SK-N-SH treated with all-trans-retinoic acid at 6 μM for 48 hours (cell line): ENCODE data around the gene ALK.
A peak's percentile ranks its signal among the peaks of the same experiment; 100 is the strongest.

Source experiments
- ATAC-seq: fragments of 200-7000 bp; cut with Tn5 transposase; 3 replicates; pipeline ENCODE4 v1.9.1; 2020; ENCODE audit warnings: mild to moderate bottlenecking, moderate library complexity
- ARNTL ChIP-seq: fragments of 450-650 bp; formaldehyde crosslinking; IDR thresholded peaks from 2 replicates; pipeline ENCODE4 v1.5.0; 2020; ENCODE audit warnings: low read depth, mild to moderate bottlenecking, moderate library complexity, borderline replicate concordance
- BACH2 ChIP-seq: fragments of 250-450 bp; sonication (Bioruptor Pico); IDR thresholded peaks from 2 replicates; pipeline ENCODE4 v1.9.0; 2021; ENCODE audit warnings: mild to moderate bottlenecking, borderline replicate concordance
- CREB5 ChIP-seq: fragments of 250-450 bp; sonication (Bioruptor Pico); IDR thresholded peaks from 2 replicates; pipeline ENCODE4 v1.5.1; 2020; ENCODE audit warnings: low read depth, mild to moderate bottlenecking, moderate library complexity
- CSDC2 ChIP-seq: fragments of 250-450 bp; sonication (Bioruptor Pico); IDR thresholded peaks from 2 replicates; pipeline ENCODE4 v1.5.0; 2020; ENCODE audit warnings: mild to moderate bottlenecking, moderate library complexity
- CSRNP3 ChIP-seq: fragments of 250-450 bp; sonication (Bioruptor Pico); IDR thresholded peaks from 2 replicates; pipeline ENCODE4 v1.5.1; 2021; ENCODE audit warnings: mild to moderate bottlenecking, moderate library complexity
- ESRRG ChIP-seq: fragments of 250-450 bp; sonication (Bioruptor Pico); IDR thresholded peaks from 2 replicates; pipeline ENCODE4 v1.6.1; 2021; ENCODE audit warnings: mild to moderate bottlenecking
- GLIS3 ChIP-seq: fragments of 250-450 bp; sonication (Bioruptor Pico); IDR thresholded peaks from 2 replicates; pipeline ENCODE4 v1.5.0; 2020; ENCODE audit warnings: mild to moderate bottlenecking, moderate library complexity
- ISL1 ChIP-seq: fragments of 250-450 bp; sonication (Bioruptor Pico); IDR thresholded peaks from 2 replicates; pipeline ENCODE4 v2.1.2; 2022; ENCODE audit warnings: mild to moderate bottlenecking, moderate library complexity
- OSR1 ChIP-seq: fragments of 250-450 bp; sonication (Bioruptor Pico); IDR thresholded peaks from 2 replicates; pipeline ENCODE4 v1.8.0; 2022; ENCODE audit warnings: moderate library complexity, mild to moderate bottlenecking, inconsistent platforms
- PATZ1 ChIP-seq: fragments of 250-450 bp; sonication (Bioruptor Pico); IDR thresholded peaks from 2 replicates; pipeline ENCODE4 v1.8.0; 2020; ENCODE audit warnings: mild to moderate bottlenecking, moderate library complexity, borderline replicate concordance
- POU6F1 ChIP-seq: fragments of 250-450 bp; sonication (Bioruptor Pico); IDR thresholded peaks from 2 replicates; pipeline ENCODE4 v1.8.0; 2021; ENCODE audit warnings: low read depth, mild to moderate bottlenecking, moderate library complexity, borderline replicate concordance
- PPARA ChIP-seq: fragments of 250-450 bp; sonication (Bioruptor Pico); IDR thresholded peaks from 2 replicates; pipeline ENCODE4 v1.5.0; 2020; ENCODE audit warnings: mild to moderate bottlenecking, borderline replicate concordance
- RARB ChIP-seq: fragments of 250-450 bp; sonication (Bioruptor Pico); IDR thresholded peaks from 2 replicates; pipeline ENCODE4 v1.8.0; 2021; ENCODE audit warnings: mild to moderate bottlenecking, moderate library complexity
- SNAI2 ChIP-seq: fragments of 250-450 bp; sonication (Bioruptor Pico); IDR thresholded peaks from 2 replicates; pipeline ENCODE4 v1.5.0; 2020; ENCODE audit warnings: mild to moderate bottlenecking, moderate library complexity
- TCF4 ChIP-seq: fragments of 250-450 bp; sonication (Bioruptor Pico); IDR thresholded peaks from 2 replicates; pipeline ENCODE4 v1.8.0; 2021; ENCODE audit warnings: mild to moderate bottlenecking, moderate library complexity, borderline replicate concordance
- TOX ChIP-seq: fragments of 250-450 bp; sonication (Bioruptor Pico); IDR thresholded peaks from 2 replicates; pipeline ENCODE4 v1.8.0; 2021; ENCODE audit warnings: mild to moderate bottlenecking, moderate library complexity, borderline replicate concordance
- TSHZ2 ChIP-seq: fragments of 250-450 bp; sonication (Bioruptor Pico); IDR thresholded peaks from 2 replicates; pipeline ENCODE4 v1.5.0; 2020; ENCODE audit warnings: mild to moderate bottlenecking, moderate library complexity
- ZC3H10 ChIP-seq: fragments of 250-450 bp; sonication (Bioruptor Pico); IDR thresholded peaks from 2 replicates; pipeline ENCODE4 v1.5.1; 2021; ENCODE audit warnings: mild to moderate bottlenecking, moderate library complexity
- ZFP3 ChIP-seq: fragments of 250-450 bp; sonication (Bioruptor Pico); IDR thresholded peaks from 2 replicates; pipeline ENCODE4 v1.5.0; 2020; ENCODE audit warnings: mild to moderate bottlenecking, moderate library complexity
- ZFP30 ChIP-seq: fragments of 450-650 bp; formaldehyde crosslinking; IDR thresholded peaks from 2 replicates; pipeline ENCODE4 v1.5.0; 2022; ENCODE audit warnings: mild to moderate bottlenecking, moderate library complexity
- ZNF565 ChIP-seq: fragments of 450-650 bp; formaldehyde crosslinking; conservative IDR thresholded peaks from 2 replicates; pipeline ENCODE4 v1.5.0; 2020; ENCODE audit warnings: low read depth, mild to moderate bottlenecking, moderate library complexity
- ZNF8 ChIP-seq: fragments of 450-650 bp; formaldehyde crosslinking; IDR thresholded peaks from 2 replicates; pipeline ENCODE4 v1.5.0; 2020; ENCODE audit warnings: mild to moderate bottlenecking, moderate library complexity

Gene ALK

GRCh38 chr2:29307519-29307918 lies 613.9 kb downstream of the ALK start:
- TF ChIP-seq PPARA (CRISPR knock-in tag) (0 out of 2 replicates have a peak, but pooled peaks have one; percentile 17), SNAI2 (CRISPR knock-in tag) (0 out of 2 replicates have a peak, but pooled peaks have one; percentile 28), TCF4 (0 out of 2 replicates have a peak, but pooled peaks have one; percentile 6), ISL1 (CRISPR knock-in tag) (peak; percentile 43), ZNF565 (no peak), ZC3H10 (CRISPR knock-in tag) (no peak)
- no peak for ATAC-seq

- no peak for TF ChIP-seq CSRNP3 (CRISPR knock-in tag)
- no peak for TF ChIP-seq OSR1 (CRISPR knock-in tag)
- TF ChIP-seq RARB (CRISPR knock-in tag) = no peak
- no peak for TF ChIP-seq ISL1 (CRISPR knock-in tag)
- no peak for TF ChIP-seq CREB5 (CRISPR knock-in tag)
- no peak for TF ChIP-seq CSDC2 (CRISPR knock-in tag)
- TF ChIP-seq ZNF8 (CRISPR knock-in tag) = no peak
- TF ChIP-seq TCF4 = no peak
- TF ChIP-seq ARNTL = no peak
- no peak for TF ChIP-seq ZFP3 (CRISPR knock-in tag)
- no peak for TF ChIP-seq PATZ1 (CRISPR knock-in tag)
- no peak for TF ChIP-seq POU6F1 (CRISPR knock-in tag)
- TF ChIP-seq GLIS3 (CRISPR knock-in tag) = no peak
- TF ChIP-seq ZC3H10 (CRISPR knock-in tag) = no peak
- ATAC-seq = no peak
Observed at GRCh38 chr2:29305762-29306161, 615.6 kb downstream of the ALK start.

GRCh38 chr2:29304399-29305060 lies 616.9 kb downstream of the ALK start:
- peak; percentile 31 for ATAC-seq

More at GRCh38 chr2:29304399-29305060, 616.9 kb downstream of the ALK start:
- 0 out of 2 replicates have a peak, but pooled peaks have one; percentile 29 for TF ChIP-seq CSDC2 (CRISPR knock-in tag)
- TF ChIP-seq ZNF8 (CRISPR knock-in tag) = no peak
- 0 out of 2 replicates have a peak, but pooled peaks have one; percentile 45 for TF ChIP-seq SNAI2 (CRISPR knock-in tag)
- TF ChIP-seq BACH2 (CRISPR knock-in tag) = no peak
- TF ChIP-seq ZC3H10 (CRISPR knock-in tag) = no peak
- TF ChIP-seq ISL1 (CRISPR knock-in tag) = peak; percentile 58
- no peak for TF ChIP-seq ESRRG
- TF ChIP-seq CREB5 (CRISPR knock-in tag) = no peak
- no peak for TF ChIP-seq OSR1 (CRISPR knock-in tag)
- no peak for TF ChIP-seq RARB (CRISPR knock-in tag)
- TF ChIP-seq GLIS3 (CRISPR knock-in tag) = no peak; the same call in 1 of the 2 replicates
- 0 out of 2 replicates have a peak, but pooled peaks have one; percentile 23 for TF ChIP-seq TSHZ2 (CRISPR knock-in tag)
- no peak for TF ChIP-seq TOX (CRISPR knock-in tag)
- no peak for TF ChIP-seq PATZ1 (CRISPR knock-in tag)
- no peak for TF ChIP-seq ZFP30
